Measurements from ENCODE around the gene KATNB1.

KATNB1 gene

GRCh38 chr16:57804111-57804837 lies 68.7 kb downstream of the KATNB1 start:
- POLR2A ChIA-PET, result interaction anchor here (0.8 to 1.0 kb wide), 2 partner anchors 27 to 69 kb away, joined by 3 read pairs; partner anchors contain the start of gene KATNB1
- TF ChIP-seq L3MBTL2 (conservative IDR thresholded peaks at IDR 0.05) (no peak), ARNT (IDR thresholded peaks at IDR 0.05) (no peak), FOXK2 (IDR thresholded peaks at IDR 0.05) (no peak), NFRKB (IDR thresholded peaks at IDR 0.05) (no peak), PKNOX1 (IDR thresholded peaks at IDR 0.05) (no peak), FOXM1 (IDR thresholded peaks at IDR 0.05; ENCODE audit: borderline replicate concordance) (no peak), TARDBP (IDR thresholded peaks at IDR 0.05) (no peak), SP1 (IDR thresholded peaks at IDR 0.05) (no peak), BHLHE40 (IDR thresholded peaks at IDR 0.05; ENCODE audit: borderline replicate concordance) (no peak), ZNF384 (IDR thresholded peaks at IDR 0.05) (no peak), SUZ12 (IDR thresholded peaks at IDR 0.05) (no peak), LEF1 (IDR thresholded peaks at IDR 0.05; ENCODE audit: borderline replicate concordance) (no peak), FOXA1 (IDR thresholded peaks at IDR 0.05) (no peak), HDGF (IDR thresholded peaks at IDR 0.05; ENCODE audit: borderline replicate concordance) (no peak), ELF4 (IDR thresholded peaks at IDR 0.05) (no peak), CTBP1 (IDR thresholded peaks at IDR 0.05; ENCODE audit: borderline replicate concordance) (no peak)
- DNase-seq (ENCODE audit: extremely low spot score), result no peak
- CTCF ChIA-PET, result interaction anchor here (0.6 to 0.8 kb wide), 4 partner anchors 28 to 228 kb away, joined by 3 to 5 read pairs (median 4); no protein-coding TSS in a partner anchor

- TF ChIP-seq TARDBP (IDR thresholded peaks at IDR 0.05) (no peak), NFRKB (IDR thresholded peaks at IDR 0.05) (no peak), BHLHE40 (IDR thresholded peaks at IDR 0.05; ENCODE audit: borderline replicate concordance) (no peak), FOXA1 (IDR thresholded peaks at IDR 0.05) (no peak), HDGF (IDR thresholded peaks at IDR 0.05; ENCODE audit: borderline replicate concordance) (no peak), LEF1 (IDR thresholded peaks at IDR 0.05; ENCODE audit: borderline replicate concordance) (no peak), ARNT (IDR thresholded peaks at IDR 0.05) (no peak), ELF4 (IDR thresholded peaks at IDR 0.05) (no peak), L3MBTL2 (conservative IDR thresholded peaks at IDR 0.05) (no peak)
- DNase-seq (ENCODE audit: extremely low spot score), result no peak
- ChIA-PET POLR2A (interaction anchor here (0.8 kb wide), 1 partner anchor 70 kb away, joined by 3 read pairs; the partner anchor contains the start of gene KATNB1), CTCF (no interaction called here)
Measured at GRCh38 chr16:57805176-57805575, 69.6 kb downstream of the KATNB1 start.

All from HEK293T (cell line).